Measurements from ENCODE around the gene IGF2BP2.
A peak's percentile ranks its signal among the peaks of the same experiment; 100 is the strongest.

IGF2BP2 gene

DNA sequence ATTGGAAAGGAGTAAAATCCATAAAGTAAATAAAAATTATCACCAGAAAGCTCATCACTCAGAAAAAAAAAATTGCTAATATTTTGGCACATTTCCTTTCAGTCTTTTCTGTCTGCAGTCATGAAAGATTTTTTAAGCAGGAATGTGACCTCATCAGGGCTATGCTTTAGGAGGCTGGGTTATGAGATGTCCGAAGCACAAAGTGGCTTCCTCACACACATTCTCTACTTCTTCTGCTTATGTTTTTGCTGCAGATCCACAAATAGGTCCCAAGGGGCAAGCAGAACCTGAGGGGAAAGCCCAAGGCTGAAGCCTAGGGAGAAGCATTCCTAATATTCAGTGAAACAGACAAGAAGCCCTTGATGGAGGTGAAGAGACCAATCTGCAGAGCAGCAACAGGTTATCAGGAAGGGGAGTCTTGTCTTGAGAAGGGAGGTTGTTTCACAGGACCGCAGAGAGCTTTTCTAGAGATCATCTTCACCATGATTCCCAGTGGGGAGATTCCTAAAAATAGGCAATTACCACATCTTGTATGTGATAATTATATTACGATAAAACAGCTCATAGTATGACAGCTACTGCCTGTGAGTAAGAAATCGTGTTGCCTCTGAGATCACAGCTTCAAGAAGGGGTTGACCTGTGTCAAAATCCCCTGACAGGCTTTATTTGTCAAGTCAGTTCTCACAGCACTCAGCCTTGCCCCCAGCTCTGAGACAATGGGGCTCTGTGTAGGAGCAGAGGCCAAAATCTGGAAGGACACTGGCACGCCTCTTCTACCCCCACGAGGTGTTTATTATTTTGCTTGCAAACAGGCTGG lies 60.5 kb downstream of the IGF2BP2 start:
- no peak for DNase-seq

DNA sequence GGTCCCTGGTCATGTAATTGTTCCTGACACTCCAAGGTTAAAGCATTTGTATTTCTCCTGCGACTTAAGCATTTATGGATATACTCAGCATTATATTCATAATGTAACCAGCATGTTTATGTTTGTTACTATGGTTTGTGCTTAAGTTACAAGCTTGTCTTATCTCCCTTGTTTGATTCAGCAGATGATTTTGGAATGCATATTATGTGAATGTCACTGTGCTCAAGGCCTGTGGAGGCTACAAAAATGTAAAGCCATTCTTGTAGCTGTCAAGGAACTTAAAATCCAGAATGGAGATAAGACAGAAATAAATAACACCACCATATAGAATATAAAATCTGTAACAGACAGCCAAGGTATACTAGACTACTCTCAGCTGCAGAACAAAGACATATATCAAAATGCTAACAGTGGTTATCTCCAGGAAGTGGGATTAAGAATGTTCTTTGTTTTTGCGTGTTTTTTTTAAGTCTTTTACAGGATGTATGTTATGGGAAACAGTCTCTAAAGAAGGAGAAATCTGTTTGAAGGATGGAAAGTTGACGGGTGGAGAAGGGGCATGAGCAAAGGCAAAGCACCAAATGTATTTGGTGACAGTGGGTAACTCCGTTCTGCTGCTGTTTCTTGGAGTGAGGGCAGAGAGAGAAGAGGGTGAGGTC lies 61.4 kb downstream of the IGF2BP2 start:
- DNase-seq = no peak

DNA sequence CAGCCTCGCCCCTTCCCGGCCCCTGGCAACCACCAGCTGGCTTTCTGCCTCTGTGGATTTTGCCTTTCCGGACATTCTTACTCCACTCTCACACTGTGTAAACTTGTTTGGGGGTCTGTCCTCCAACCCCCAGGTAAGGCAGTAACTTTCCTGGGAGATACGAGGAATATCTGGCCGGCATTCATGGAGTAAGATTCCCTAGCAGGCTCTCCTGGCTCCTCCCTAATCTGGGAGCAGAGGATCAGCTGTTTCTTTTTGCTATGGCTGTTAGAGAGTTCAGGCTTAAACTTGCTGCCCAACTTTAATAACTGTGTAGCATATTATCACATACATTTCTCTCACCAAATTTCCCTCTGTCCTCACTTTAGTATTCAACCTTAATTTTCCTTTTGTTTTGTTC lies 64.3 kb downstream of the IGF2BP2 start:
- DNase-seq = no peak

DNA sequence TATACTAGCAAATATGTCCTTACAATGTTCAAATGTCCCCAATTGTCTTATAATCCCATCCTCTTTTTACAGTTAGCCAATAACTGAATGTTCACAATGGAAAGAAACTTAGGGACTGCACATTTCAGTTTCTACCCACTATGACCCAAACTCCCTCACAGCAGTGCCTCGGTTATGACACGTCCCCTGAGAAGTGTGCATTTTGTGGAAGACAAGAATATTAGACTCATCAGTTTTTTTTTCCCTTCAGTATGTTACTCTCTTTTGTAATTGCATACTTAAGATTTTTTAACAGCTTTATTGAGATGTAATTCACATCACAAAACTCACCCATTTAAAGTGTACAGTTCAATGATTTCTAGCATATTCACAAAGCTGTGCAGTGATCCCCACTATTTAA lies 64.8 kb downstream of the IGF2BP2 start:
- no peak for DNase-seq

DNA sequence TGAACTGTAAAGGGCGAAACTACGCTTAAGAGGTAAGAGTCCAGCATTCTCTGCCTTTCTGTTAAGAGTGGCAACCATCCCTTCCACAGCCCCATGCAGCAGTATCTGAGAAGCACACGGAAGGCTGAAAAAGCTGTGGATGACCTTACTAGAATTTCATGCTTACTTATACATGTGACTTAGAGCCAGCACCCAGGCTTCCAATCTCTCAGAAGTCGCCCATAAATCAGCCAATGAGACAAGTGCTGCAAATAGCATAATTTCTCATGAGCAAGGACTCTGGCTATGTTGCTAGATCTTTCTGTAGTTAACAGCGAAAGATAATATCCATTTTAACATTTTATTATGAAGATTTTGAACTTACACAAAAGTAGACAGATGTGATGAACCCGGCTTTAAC lies 65.3 kb downstream of the IGF2BP2 start:
- DNase-seq = no peak

DNA sequence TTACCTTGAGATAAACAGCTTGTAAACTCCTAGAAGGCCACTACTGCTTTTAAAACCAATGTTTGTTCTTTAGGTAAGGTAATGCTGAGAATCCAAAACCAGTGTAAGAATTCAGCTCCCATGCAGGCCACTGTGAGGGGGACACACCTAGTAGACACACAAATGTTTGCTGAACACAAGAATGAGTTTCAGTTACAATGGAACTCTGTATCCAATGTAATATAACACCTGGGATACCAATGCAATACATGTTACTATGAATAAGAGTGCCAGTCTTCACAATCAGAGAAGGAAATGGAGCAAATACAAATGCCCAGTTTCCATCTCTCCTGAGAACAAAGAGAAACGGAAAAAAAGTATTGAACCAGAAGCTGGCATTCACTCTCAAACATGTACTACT lies 65.9 kb downstream of the IGF2BP2 start:
- no peak for DNase-seq

DNA sequence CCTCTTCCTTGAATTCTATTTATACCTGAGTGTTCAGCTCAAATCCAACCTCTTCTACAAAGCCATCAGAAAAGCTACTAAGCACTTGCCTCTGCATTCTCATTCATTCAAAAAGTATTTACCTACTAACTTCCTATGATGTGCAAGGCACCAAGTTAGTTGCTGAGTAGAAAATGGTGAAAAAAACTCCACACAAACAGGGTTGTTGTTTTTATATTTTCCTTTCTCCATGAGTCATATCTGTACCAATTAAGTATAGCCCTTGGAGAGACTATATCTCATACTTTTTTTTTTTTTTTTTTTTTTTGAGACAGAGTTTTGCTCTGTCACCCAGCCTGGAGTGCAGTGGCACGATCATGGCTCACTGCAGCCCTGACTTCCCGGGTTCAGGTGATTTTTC lies 67.7 kb downstream of the IGF2BP2 start:
- no peak for DNase-seq

DNA sequence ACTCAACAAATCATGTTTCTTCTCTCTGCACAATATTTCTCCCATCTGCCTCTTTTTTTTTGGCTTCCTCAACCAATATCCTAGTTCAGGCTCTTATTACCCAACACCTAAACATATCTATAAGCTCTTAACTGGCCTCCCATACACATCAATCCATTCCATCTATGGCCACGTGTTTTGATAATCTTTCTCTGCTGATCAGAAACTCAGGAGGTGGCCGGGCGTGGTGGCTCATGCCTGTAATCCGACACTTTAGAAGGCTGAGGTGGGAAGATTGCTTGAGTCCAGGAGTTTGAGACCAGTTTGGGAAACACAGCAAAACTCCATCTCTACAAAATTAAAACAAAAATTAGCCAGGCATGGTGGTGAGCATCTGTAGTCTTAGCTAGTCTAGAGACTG lies 68.4 kb downstream of the IGF2BP2 start:
- DNase-seq = no peak

DNA sequence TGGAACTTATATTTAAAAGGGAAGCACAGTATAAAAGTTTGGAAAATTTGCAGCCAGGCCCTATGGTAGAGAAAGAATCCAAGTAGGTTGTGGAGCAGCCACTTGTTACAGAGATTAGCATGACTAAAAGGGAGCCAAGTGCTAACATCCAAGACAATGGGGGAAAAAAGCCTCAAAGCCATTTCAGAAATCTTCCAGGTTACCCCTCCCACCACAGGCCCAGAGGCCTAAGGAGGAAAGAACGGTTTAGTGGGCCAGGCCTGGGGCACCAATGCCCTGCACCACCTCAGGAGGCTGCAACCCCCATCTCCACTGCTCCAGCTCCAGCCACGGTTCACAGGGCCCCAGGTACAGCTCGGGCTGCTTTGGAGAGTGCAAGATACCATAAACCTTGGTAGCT lies 69.9 kb downstream of the IGF2BP2 start:
- DNase-seq = no peak

DNA sequence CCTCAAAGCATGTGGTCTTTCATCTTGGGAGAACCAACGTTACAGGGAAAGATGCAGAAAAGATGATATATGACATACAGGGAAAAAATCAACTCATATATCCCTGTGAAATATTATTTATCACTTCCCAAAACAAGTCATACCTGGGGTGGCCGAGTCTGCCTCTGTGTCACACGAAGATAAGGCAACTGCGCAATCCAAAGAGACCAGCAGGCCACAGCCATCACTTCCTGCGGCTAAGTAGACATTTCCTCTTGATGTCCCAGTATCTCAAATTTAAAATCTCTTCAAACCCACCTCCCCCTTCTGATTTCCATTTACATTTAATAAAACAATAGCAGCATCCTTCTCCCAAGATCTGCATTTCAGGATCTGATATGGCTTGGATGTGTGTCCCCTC lies 71.5 kb downstream of the IGF2BP2 start:
- DNase-seq = no peak

DNA sequence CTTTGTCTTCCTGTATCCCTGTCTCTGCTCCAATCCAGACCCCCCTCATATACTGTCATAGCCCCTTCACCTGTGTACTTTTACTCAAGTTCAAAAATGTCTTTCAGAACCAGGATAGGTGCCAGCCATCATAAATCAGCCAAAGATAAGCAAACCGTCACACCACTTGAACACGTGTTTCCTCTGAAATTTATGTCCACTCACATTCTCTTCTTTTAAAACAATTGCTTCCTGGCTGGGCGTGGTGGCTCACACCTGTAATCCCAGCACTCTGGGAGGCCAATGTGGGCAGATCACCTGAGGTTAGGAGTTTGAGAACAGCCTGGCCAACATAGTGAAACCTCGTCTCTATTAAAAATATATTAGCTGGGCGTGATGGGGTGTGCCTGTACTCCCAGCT lies 74.1 kb downstream of the IGF2BP2 start:
- DNase-seq = no peak

DNA sequence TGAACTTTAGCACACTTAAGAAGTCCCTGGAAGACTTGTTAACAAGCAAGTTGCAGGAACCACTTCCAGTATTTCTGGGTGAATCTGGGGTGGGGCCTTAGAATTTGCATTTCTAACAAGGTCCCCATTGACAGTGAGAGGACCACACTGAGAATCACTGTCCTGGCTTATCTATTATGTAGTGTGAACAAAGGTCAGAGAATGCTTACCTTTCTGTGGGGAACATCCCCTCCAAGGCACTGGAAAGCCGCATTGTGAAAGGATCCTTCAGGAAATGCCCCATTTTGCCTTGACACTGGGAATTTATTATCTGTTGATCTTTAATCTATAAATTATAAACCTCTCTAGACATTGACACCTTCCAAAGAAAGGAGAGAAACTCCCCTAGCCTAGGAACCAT lies 74.8 kb downstream of the IGF2BP2 start:
- DNase-seq = no peak

DNA sequence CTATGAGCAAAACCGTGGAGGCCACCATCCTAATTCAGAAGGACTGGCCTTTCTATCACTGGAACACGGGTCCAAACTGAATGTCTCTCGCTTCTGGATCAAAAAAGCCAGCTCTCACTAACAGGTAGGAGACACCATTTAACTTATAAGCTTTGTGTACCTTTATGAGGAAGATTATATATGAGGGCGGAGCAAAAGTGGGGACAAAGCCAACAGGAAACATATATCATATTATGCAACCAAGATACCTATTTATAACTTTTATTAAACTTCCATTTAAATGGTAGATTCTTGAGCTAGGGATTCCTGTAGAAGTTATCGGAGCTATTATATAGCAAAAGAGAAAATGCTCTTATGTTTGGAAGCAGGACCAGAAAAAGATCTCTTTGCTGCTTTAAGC lies 78.4 kb downstream of the IGF2BP2 start:
- DNase-seq = no peak

DNA sequence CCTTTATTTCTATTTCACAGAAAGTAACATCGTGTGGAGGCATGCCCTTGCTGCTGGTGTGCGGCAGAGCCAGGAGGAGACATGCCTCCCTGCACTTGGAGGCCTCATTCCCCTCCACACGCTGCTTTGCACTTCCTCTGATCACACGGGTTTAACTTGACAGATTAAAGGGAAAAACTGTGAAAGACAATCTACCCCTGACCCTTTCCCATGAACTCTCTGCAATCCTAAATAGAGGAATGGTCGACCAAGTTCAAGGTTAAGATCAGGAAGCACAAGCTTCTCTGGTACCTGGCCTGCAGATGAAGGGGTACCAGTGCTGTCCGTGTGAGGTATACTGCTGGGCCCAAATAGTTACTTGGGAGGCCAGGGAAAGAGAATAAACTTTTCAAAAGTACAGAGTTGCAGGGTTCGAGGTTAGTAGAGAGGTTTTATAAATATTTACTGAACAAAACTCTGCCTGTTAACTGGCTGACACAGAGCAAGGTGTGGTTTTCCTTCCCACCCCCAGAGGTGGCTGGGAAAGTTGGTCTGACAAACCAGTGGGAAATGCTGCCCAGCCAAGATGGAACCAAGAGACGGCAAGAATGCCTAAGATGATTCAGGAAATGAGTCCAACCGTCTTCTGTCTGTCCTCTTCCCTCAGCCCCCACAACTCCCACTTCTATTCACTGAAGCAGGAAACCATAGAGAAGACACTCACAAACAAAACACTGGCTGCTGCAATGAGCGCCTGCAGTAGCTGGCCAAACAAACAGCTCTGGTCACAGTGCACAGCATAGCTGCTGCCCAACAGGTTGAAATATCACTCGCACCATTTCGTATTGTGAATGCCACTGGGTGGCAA lies 79.6 kb downstream of the IGF2BP2 start:
- DNase-seq = no peak

DNA sequence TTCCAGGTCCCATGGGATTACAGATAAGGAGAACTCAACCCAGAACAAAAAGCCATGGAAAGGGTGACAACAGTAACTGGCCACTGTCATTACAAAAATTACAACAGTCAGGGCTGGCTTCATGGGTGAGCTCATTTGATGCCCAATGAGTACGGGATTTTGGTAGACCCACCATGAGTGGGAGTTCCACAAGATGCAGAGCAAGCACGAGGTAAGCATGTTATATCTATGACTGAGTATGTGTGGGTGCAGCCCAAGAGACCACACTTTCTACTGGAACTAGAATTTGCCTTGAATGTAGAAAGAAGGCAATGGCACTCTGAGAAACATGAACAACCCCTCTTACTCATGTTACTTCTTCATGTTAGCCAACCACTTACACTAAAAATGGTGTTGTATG lies 83.3 kb downstream of the IGF2BP2 start:
- DNase-seq = no peak

DNA sequence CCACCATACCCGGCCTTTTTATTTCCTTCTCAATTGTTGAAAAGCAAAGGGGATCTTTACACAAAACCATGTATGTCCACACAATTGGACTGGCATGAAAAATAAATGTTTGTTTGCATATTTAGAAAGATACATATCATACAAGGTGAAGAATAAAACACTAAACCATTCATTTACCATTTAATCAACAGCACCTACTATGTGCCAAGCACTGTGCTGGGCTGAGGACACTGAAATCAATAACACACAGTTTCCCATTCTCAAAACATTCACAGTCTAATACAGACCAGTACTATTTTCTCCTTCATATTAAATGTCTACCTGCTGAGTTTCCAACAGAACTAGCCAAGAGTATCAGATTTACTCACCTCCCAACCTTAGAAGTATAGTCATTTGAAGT lies 84.7 kb downstream of the IGF2BP2 start:
- no peak for DNase-seq

DNA sequence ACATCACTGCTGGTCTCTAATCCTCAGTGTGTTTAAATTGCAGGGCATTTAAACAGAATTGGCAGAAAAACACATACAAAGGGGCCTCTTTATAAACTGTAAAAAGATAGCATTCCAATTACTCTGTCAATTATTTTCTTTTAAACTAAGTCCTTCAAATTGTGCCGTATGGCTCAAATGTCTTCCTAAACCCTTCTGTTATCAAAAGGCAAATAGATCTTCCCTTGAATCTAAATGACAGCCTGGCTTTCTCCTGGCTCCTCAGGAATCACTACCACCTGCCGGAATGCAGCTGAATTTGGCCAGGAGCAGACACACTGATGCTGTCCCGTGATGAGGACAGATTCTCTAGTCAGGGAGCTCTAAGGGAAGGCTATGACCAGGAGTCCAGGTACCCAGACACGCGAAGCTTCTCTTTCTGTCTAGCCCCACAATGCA lies 85.6 kb downstream of the IGF2BP2 start:
- DNase-seq = no peak

DNA sequence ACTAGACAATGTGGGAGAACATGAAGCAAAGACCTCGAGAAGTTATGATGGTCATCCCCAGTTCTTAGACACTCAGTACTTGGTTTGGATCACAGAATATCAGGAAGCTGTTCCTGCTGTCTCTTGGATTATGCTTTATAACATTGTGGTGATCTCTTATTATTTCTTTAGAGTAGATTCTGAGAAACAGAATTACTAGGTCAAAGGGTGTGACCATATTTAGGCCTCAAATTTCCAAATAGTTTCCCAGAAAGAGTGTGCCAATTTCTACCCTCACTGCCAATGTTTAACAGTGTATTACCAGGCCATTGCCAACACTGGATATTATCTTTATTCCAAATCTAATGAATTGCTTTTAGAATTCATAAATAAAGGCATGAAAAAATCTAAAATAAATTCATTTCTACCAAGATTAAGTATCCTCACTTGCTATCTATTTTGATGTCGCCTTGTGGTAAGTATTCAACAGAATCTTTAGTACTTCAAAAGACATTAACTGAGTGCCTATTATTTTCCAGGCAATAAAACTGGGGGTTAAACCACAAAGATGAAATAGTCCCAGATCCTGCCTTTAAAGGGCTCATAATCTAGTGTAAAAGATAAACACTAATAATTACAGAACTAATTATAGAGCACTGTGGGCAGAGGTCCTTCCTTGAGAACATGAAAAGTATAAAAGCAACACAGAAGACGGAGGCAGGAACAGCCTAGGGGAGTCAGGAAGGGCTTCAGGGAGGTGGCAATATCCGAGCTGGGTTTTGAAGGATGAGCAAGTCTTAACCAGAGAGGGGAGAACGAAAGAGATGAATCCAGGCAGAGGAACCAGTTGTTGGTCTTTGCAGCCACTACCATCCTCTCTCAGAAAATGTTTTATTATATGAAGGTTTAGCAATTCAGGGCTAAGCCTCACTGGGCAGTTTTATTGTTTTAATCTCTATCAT lies 86.8 kb downstream of the IGF2BP2 start:
- no peak for DNase-seq

DNA sequence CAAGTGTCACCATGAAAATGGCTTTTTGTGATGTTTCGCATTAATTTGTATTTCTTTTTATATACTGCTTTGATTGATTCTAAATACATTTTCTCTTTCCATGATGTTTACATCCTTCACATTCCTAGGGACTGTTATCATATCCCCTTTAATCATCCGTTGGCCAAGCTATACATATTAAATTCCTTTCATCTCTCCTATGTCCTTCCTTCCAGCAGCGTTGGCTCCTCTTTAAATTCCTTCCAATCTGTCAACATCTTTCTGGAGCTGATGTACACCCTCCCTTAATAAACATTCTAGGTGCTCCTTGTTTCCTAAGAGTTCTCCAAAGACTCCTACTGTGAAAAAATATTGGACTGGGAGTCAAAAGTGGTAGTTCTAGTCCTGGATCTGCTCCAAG lies 87.8 kb downstream of the IGF2BP2 start:
- DNase-seq = no peak

DNA sequence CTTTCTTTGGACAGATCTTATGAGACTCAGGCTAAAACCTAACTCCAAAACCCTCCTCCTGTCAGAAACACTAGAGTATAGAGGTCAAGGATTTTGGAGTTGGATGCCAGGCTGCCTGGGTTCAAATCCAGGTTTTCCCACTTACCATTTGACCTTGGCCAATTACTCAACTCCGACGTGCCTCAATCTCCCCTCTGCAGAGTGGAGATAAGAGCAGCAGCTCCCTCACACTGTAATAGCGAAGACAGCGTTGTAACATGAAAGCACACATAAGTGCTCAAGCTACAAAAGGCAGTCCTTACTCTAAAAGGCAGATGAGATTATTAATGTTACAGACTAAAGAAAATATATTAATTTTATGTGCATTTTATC lies 90.1 kb downstream of the IGF2BP2 start:
- no peak for DNase-seq

DNA sequence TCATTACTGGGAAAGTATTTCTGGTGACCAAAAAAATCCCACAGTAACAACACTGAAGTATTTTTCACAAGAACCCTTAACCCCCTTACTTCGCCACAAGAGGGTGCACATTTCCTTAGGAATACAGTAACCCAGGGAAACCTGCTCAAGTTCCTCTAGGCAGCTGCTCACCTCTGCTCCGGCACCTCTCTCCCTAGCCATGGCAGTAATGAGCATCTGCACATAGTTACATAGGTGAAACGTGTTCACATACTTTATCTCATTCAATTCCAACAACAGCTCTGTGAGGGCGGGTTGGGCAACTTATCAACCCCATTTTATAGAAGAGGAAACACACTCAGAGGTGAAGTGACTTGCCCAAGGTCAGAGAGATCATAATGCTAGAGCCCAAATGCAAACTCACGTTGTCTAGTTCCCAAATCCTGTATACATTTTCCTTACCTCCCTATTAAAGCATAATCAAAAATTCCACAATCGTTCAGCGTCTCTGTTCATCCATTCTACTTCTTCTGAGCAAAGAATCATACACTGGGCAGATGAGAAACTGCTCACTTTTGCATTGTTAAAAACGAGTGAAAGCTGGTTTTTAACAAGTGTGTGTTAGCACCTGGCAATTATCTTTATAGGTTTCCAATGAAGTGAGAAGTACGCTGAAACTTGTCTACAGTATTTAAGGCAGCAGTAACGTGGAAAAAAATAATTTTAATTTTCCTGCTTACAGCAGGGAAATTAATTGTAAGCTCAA lies 90.7 kb downstream of the IGF2BP2 start:
- peak in 1 of 2 donors; percentile 3 for DNase-seq

DNA sequence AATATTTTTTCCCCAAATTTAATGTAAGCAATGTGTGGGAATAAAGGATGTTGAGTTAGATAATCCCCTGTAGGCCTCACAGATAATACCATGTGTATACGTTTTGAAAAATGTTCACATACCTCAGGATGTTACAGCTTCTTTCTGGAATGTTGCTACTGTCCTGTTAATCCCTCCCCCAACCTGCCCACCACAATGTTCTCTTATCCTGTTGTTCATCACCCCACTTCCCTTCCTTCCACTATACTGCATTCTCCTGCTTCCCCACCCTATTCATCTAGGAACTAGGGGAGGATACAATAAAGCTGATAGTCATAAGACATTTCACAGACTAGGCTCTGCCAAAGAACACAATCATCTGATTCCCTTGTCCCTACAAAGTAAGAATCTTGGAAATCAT lies 92.1 kb downstream of the IGF2BP2 start:
- no peak for DNase-seq
